Body of pancreas (tissue), 4 donors: Measurements from ENCODE around the gene ZNF766.

Experiments
- POLR2A ChIP-seq, 3 donors: fragments of 450-650 bp; IDR thresholded peaks; one replicate each; pipeline ENCODE4 v1.6.1; 2016; ENCODE audit warnings: antibody characterized with exemption in 3 of 3, mild to moderate bottlenecking in 2 of 3
- TF ChIP-seq, protein P1 (sequence below), 7 experiments: fragments of 450-650 bp in 4 of 7; fragments of 200-600 bp in 3 of 7; sonication (generic) in 3 of 7; IDR thresholded peaks; one replicate each; pipeline ENCODE4 v1.5.1; 2016 to 2019; ENCODE audit warnings: antibody characterized with exemption in 7 of 7

DNA sequence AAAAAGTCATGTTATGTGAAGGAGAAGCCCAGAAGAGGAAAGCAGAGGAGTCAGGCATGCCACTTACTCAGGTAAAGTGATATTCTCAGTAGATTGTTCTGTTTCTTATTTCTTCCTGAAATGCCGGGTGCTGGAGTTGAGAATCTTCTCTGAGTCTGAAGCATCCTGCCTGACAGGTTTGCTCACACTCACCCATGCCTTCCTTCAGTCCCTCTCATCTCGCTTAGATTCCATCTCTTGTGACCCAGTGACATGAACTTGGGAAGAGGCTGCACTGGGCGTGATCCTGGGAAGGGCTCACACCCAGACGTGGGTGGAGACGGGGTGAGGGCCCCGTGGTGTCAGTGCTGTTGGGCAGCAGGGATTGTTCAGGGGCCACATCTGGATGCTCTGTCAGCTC is 8.1 kb downstream of the ZNF766 start:
- TF ChIP-seq, protein P1, sequence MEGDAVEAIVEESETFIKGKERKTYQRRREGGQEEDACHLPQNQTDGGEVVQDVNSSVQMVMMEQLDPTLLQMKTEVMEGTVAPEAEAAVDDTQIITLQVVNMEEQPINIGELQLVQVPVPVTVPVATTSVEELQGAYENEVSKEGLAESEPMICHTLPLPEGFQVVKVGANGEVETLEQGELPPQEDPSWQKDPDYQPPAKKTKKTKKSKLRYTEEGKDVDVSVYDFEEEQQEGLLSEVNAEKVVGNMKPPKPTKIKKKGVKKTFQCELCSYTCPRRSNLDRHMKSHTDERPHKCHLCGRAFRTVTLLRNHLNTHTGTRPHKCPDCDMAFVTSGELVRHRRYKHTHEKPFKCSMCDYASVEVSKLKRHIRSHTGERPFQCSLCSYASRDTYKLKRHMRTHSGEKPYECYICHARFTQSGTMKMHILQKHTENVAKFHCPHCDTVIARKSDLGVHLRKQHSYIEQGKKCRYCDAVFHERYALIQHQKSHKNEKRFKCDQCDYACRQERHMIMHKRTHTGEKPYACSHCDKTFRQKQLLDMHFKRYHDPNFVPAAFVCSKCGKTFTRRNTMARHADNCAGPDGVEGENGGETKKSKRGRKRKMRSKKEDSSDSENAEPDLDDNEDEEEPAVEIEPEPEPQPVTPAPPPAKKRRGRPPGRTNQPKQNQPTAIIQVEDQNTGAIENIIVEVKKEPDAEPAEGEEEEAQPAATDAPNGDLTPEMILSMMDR (IDR thresholded peaks at IDR 0.05), result no peak
- TF ChIP-seq POLR2A (IDR thresholded peaks at IDR 0.05), result no peak
